Brain pericyte (primary cell): Measurements from ENCODE around the gene OGA.
"Not testable (repeated sequence)": the region's sequence is repeated elsewhere in the genome, so short reads cannot be mapped to it uniquely, and the experiment has no call there.

Experiments used
- DNase-seq: peaks from one replicate; pipeline ENCODE4 v3.0.0-alpha.2; 2012; ENCODE audit warnings: low read depth, low spot score

Gene OGA

GRCh38 chr10:101803511-101803910 lies 14.7 kb downstream of the OGA start:
- DNase-seq = no peak

GRCh38 chr10:101797403-101798059 lies 20.7 kb downstream of the OGA start:
- DNase-seq = no peak

DNA sequence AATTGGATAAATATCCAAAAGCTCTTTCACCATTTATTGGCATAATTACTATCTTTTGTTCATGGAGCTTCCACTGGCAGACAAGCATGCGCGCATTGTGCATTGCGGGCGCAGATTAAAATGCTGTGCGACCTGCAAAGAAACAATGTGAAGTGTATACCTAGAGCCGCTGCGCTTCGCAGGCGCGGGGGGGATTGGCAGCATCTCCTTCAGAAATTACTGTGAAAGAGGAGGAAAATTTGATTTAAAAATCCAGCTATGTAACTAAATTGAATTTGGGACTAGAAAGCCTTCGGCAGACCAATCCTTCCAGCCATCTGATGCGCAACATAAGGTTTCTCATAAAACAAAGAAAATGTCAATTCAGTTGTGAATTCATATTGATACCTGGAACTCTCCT lies 24.7 kb downstream of the OGA start:
- DNase-seq = no peak

GRCh38 chr10:101789686-101790085 lies 28.6 kb downstream of the OGA start:
- DNase-seq = no peak

- DNase-seq = not testable (repeated sequence)
These were observed 29.0 kb downstream of the OGA start for GRCh38 chr10:101789231-101789630.

GRCh38 chr10:101785801-101786200 lies 32.4 kb downstream of the OGA start:
- DNase-seq = no peak

DNA sequence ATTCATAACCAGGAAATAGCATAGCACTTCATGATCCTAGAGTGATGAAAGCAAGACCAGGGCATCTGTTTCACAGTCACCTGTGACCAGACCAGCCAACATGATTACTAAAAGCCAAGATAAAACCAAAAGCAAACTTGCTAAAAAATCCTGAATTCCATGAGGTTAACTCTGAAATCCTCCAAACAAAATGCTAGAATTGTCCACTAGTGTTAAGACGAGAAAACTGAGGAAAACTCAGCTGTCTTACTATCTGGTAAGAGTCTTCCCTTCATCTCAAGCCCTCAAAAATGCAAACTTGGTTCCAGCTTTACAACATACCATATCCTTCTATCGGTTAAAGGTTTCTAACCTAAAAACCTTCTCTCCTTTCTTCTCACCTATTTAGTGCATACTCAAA lies 33.7 kb downstream of the OGA start:
- DNase-seq = no peak

DNA sequence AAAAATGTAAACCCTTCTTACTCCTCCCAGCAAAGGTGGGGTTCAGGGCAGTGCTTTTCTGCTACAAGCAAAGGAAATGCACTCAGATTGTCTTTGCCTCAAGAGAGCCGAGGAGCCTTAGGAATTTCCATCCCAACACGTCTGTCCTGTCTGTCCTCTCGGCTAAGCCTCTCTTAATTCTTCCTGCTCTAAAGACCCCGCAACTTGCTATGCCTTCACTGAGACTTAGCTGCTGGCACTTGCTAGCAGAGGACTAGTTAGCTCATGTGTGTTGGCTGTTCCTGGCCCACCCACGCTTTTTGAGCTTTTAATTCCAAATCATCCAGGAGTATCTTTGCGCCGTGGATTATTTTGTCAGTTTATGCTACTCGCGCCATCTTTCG lies 34.5 kb downstream of the OGA start:
- DNase-seq = no peak

DNA sequence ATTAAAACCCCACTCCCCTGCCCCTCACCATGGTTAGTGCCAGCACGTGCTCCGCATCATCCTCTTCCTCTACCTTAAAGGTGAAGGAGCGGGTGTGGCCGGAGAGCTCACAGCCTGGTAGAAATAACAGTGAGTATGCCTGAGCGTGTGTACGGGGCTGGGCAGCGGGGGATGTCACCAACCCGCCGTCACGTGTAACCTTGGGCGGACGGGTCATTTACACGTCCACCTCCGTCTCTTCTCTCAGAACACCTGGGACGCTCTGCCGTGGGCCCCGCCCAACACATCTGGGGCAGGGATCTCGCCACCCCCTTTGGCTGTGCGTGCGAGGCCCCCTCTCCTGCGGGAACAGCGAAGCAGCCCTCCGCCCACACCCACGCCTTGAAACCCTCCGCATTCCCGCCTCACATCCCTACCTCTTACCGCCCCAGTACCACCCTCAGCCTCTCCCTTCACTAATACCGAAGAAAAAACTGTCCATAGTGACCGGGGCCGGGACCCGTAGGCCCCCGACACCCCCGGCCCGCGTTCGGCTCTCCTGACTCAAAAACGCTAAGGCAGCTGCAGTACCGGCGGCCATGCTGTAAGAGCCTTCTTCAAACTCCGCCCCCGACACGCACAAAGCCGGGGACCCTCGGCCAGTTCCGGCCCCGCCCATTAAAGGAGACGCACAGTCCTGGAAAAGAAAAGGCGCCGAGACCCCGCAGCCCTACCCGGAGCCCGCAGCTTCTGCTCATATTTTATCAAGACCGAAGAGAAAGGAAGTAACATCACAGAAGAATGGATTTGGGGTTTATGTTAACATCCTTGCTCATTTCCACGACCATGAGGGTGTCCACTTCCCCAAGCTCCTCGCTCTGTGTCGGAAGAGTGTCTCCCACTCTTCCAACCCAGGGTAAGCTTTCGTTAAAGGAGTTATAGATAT lies 35.2 kb downstream of the OGA start, which contains the start of gene NPM3:
NPM3 (minus strand) TSS at position 636 of the 925 bp plus-strand sequence; CDS start at position 580, 56 bp downstream.
- no peak for DNase-seq

DNA sequence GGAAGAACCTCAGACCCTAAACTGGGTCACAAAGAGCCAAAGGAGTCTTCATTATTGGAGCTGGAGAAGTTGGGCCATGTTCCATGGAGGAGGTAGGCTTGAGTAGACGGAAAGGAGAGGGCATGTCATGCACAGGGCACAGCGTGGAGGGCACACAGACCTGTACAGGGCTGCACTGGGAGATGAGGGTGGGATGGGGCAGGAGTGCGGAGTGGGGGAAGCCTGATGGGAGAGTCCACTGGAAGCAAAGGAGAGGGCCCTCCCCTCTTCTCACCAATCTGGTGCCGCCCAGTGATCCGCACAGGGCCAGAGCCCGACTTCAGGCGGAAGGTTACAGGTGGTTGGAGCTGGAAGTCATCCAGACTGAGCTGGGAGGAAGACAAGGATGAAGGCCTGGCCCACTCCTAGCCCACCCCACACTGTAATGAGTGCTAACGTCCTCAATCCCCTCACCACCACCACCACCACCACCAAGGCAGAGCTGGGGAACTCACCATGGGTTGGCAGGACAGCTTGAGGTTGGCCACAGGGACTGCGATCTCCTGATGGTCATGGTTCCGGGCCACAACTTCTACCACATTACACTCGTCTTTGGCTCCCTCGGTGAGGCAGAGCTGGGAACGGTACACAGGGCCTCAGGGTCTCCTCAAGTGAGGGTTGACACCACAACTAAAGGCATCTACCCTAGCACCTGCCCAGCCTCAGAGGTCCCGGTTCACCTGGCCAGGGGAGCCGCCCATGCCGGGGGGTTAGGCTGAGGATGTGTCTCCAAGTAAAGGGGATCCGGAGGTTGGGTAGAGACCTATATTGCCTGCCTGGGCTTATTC lies 36.0 kb downstream of the OGA start:
- no peak for DNase-seq

DNA sequence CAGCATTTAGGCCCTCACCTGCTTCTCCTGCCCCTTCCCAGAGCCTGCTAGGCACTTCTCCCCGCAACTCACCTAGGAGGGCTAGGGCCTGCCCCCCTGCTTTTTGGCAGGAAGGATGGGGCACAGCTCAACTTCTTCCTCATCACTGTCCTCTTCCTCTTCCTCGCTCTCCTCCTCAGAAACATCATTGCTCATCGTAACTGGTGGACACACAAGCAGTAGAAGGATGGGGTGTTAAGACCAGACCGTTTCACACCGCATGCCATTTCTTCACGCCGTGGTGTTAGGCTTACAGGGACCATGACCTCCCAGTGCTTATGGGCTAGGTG lies 36.6 kb downstream of the OGA start:
- DNase-seq = no peak

GRCh38 chr10:101780818-101781654 lies 37.2 kb downstream of the OGA start:
- DNase-seq = no peak

- DNase-seq = no peak
These were observed 37.9 kb downstream of the OGA start for GRCh38 chr10:101780187-101780817.

- no peak for DNase-seq
These were observed 38.6 kb downstream of the OGA start for GRCh38 chr10:101779544-101780186.

GRCh38 chr10:101778781-101779543 lies 39.3 kb downstream of the OGA start:
- no peak for DNase-seq

DNA sequence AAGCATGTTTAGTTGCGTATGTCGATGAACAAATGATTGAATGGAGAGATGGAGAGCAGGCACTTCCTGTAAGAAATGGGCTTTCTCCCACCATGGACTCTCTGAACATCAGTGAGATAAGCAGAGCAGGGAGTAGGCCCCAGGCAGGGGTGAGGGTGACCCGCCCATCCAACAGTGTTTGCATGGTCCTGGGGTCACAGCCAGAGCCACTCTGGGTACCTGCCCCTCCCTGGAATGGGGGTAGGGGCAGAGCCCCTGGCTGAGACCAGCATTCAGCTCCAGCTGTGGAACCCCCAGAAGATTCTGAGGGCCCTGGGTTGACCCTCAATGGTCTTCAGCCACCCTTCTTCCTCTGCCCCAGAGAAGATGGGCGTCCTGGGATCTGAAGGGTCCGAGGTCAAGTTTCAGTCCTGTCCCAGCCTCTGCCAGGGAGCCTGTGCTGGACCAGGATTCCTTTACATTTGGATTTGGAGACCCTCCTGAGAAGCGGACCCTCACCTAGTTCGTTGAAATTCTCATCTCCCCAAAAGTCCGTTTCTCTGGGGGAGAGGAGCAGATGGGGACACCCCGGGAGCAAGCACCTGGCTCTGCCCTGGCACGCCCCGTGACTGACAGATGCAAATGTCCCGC lies 40.0 kb downstream of the OGA start:
- no peak for DNase-seq

DNA sequence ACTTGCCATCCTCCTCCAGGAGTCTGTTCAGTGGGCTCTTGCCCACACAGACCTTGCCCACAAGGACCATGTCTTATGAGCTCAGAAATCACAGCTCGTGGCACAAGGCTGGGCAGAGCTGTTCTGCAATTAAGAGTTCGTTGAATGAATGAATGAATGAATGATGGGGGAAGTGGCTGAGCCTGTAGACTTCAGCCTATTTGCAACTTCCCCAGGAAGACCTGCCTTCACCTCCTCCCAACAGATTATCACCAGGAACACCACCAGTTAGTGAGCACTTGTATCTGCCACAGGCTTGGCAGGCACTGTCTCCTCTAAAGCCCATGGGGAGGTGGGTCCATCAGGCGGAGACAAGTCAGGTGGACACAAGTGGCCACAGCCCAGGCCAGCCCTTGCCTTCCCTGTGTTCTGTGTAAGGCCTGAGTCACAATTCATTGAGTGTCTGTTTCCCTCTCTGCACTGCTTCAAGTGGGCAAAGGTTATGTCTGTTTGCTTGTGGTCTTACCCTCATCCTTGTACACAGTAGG lies 40.6 kb downstream of the OGA start:
- no peak for DNase-seq

GRCh38 chr10:101776161-101776817 lies 42.0 kb downstream of the OGA start:
- DNase-seq = no peak
